ENCODE data around the gene RIPK3. TPM values are rescaled to one million over a fixed set of nuclear protein-coding genes. Genes with fewer than 3 reads are reported as not detected.

The RIPK3 gene
- total RNA-seq, 1 donor from 2014 or later, result 38.9 TPM

DNA sequence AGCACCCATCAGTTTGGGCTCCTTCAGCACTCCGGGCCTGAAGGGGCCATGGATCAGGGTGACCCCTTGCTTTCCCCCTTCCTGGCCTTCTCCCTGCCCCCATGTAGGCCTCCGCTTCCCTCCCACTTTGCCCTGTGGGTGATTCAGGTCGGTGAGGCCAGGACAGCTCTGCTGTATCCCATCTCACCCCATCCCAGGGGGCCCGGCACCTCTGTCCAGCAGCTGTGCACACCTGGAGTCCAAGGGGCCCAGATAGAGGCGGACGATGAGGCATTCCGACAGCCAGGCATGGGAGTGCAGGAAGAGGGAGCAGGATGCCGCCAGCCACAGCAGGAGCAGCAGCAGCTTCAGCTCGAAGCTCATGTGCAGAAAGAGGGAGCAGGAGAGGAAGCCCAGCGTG is 17.1 kb downstream of the RIPK3 start:
- TF ChIP-seq, protein P1, sequence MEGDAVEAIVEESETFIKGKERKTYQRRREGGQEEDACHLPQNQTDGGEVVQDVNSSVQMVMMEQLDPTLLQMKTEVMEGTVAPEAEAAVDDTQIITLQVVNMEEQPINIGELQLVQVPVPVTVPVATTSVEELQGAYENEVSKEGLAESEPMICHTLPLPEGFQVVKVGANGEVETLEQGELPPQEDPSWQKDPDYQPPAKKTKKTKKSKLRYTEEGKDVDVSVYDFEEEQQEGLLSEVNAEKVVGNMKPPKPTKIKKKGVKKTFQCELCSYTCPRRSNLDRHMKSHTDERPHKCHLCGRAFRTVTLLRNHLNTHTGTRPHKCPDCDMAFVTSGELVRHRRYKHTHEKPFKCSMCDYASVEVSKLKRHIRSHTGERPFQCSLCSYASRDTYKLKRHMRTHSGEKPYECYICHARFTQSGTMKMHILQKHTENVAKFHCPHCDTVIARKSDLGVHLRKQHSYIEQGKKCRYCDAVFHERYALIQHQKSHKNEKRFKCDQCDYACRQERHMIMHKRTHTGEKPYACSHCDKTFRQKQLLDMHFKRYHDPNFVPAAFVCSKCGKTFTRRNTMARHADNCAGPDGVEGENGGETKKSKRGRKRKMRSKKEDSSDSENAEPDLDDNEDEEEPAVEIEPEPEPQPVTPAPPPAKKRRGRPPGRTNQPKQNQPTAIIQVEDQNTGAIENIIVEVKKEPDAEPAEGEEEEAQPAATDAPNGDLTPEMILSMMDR (IDR thresholded peaks at IDR 0.05), result no peak
- DNase-seq (no peak), ATAC-seq (ENCODE audit: low read depth) (no peak)
- Mint-ChIP-seq H3K27ac (no peak overlapping the region), H3K4me1 (peaks cover 9% of the 10 kb centered on the region), H3K4me3 (no peak overlapping the region), H3K9me3 (no peaks in the 10 kb centered on the region), H3K27me3 (peaks cover 6% of the 10 kb centered on the region), H3K36me3 (ENCODE audit: low read depth) (no peaks in the 10 kb centered on the region)
- ChIA-PET POLR2A (no interaction called here), CTCF (interaction anchor here (1.5 to 4.2 kb wide), 2 partner anchors 15 to 26 kb away, joined by 3 to 19 read pairs; partner anchors contain the start of gene CIDEB)
- intact Hi-C loops (cut with micrococcal nuclease), result no loop called here

DNA sequence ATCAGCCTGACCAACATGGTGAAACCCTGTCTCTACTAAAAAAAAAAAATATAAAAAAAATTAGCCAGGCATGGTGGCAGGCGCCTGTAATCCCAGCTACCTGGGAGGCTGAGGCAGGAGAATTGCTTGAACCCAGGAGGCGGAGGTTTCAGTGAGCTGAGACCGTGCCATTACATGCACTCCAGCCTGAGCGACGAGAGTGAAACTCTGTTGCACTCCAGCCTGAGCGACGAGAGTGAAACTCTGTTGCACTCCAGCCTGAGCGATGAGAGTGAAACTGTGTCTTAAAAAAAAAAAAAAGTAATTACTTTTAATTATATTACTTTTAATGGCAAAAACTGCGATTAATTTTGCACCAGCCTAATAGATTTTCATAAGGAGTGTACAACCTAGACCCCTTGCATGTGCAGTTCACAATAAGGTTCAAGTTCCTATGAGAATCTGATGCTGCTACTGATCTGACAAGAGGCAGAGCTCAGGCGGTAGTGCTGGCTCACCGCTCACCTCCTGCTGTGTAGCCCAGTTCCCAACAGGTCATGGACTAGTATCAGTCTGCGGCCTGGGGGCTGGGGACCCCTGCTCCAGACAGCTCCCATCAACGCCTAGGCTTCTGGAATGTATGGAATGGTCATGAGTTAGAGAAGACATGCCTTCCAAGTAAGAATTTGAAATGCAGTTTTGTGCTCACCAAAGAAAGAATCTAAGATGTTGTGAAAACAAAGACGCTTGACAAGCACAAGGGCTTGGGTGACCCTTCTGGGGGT is 18.4 kb downstream of the RIPK3 start:
- TF ChIP-seq, protein P1 (IDR thresholded peaks at IDR 0.05), result no peak
- H3K27ac Mint-ChIP-seq, result no peak overlapping the region
- ChIA-PET CTCF (interaction anchor here (4.2 kb wide), 1 partner anchor 13 kb away, joined by 19 read pairs; the partner anchor contains the start of gene CIDEB), POLR2A (no interaction called here)
- ATAC-seq (ENCODE audit: low read depth) (no peak), DNase-seq (no peak)
- H3K36me3 Mint-ChIP-seq (ENCODE audit: low read depth), result no peaks in the 10 kb centered on the region
- peaks cover 6% of the 10 kb centered on the region for H3K27me3 Mint-ChIP-seq
- no peaks in the 10 kb centered on the region for H3K4me1 Mint-ChIP-seq
- H3K9me3 Mint-ChIP-seq, result no peaks in the 10 kb centered on the region
- intact Hi-C loops (cut with micrococcal nuclease), result no loop called here
- no peak overlapping the region for H3K4me3 Mint-ChIP-seq

DNA sequence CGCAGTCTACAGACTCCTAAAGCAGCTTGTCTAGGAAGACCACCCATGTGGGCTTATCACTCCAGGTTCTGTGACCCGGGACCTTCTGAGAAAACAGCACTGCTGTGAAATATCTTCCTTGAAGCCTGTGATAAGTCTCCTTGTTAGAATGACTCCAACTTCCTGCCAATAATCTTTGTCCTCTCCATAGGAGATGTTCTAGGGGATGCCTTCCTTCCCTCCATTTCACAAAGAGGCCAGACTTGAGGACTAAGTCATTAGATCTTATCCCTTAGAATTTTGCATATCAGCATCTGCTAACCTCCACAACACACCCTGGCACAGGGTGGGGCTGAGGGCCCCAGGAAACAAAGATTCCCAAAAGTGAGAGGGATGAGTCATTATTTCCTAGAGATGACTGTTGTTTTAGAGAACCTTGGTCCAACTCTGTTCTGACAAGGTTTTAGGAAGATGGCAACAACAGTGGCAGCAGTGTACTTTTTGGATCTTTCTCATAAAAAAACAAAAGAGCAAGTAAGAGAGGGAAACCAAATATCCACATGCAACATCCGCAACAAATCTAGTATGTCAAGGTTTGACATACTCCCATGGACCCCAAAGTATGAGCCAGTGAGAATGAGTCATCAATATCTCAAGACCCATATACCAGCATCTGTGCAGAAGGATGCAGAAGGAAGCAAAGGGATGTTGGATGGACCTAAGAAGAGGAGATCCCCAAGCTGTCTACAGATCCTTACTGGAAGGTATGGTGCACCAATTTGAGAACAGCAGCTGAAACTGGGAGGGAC is 22.5 kb downstream of the RIPK3 start:
- ChIA-PET POLR2A (interaction anchor here (1.2 to 1.3 kb wide), 2 partner anchors 9 to 10 kb away, joined by 3 read pairs; partner anchors contain the start of gene CIDEB), CTCF (interaction anchor here (1.3 to 1.5 kb wide), 2 partner anchors 9 to 16 kb away, joined by 5 read pairs; partner anchors contain the start of gene CIDEB)
- Mint-ChIP-seq H3K27me3 (peaks cover 6% of the 10 kb centered on the region), H3K9me3 (no peaks in the 10 kb centered on the region), H3K36me3 (ENCODE audit: low read depth) (no peaks in the 10 kb centered on the region), H3K27ac (no peak overlapping the region), H3K4me1 (peaks cover 25% of the 10 kb centered on the region), H3K4me3 (no peak overlapping the region)
- ATAC-seq (ENCODE audit: low read depth) (no peak), DNase-seq (no peak)
- intact Hi-C loops (cut with micrococcal nuclease), result no loop called here
- TF ChIP-seq, protein P1 (IDR thresholded peaks at IDR 0.05), result no peak

DNA sequence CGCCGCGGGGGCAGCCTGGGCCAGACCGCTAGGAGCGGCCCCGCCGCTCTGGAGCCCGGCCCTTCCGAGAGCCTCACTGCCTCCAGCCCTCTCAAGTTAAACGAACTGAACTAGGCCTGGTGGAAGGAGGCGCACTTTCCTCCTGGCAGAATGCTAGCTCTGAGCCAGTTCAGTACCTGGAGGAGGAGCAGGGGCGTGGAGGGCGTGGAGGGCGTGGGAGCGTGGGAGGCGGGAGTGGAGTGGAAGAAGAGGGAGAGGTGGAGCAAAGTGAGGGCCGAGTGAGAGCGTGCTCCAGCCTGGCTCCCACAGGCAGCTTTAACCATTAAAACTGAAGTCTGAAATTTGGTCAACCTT is 23.2 kb downstream of the RIPK3 start:
- Mint-ChIP-seq H3K4me3 (no peak overlapping the region), H3K36me3 (ENCODE audit: low read depth) (no peaks in the 10 kb centered on the region), H3K9me3 (no peaks in the 10 kb centered on the region), H3K4me1 (peaks cover 32% of the 10 kb centered on the region), H3K27ac (no peak overlapping the region), H3K27me3 (peaks cover 6% of the 10 kb centered on the region)
- TF ChIP-seq, protein P1 (IDR thresholded peaks at IDR 0.05), result no peak
- ATAC-seq (ENCODE audit: low read depth) (no peak), DNase-seq (no peak)
- ChIA-PET POLR2A (no interaction called here), CTCF (interaction anchor here (0.8 kb wide), 1 partner anchor 97 kb away, joined by 3 read pairs; no protein-coding TSS in a partner anchor)
- intact Hi-C loops (cut with micrococcal nuclease), result no loop called here

Measured in activated B cell treated with CpG ODN at 0.5 μM for 24 hours (primary cell).